ENCODE measurements around the gene DEFB126. TPM values are rescaled to one million over a fixed set of nuclear protein-coding genes. Genes with fewer than 3 reads are reported as not detected.

DEFB126 gene
- total and polyA plus RNA-seq, 4 donors = not detected

GRCh38 chr20:157154-157553, 14.8 kb downstream of the DEFB126 start, which contains the start of gene DEFB127:
DEFB127 (plus strand) TSS chr20:157454; CDS start chr20:157545, 91 bp downstream.
- Histone ChIP-seq H3K4me1 (ENCODE audit: control insufficient read depth in 5 of 5, insufficient read depth in 5 of 5, low read length in 5 of 5) (no peaks in the 10 kb centered on the region), H3K36me3 (ENCODE audit: control insufficient read depth in 4 of 4, insufficient read depth in 4 of 4, low read length in 4 of 4) (no peaks in the 10 kb centered on the region), H3K9me3 (ENCODE audit: control insufficient read depth in 4 of 4, insufficient read depth in 3 of 4, low read length in 3 of 4) (no peaks in the 10 kb centered on the region), H3K27me3 (ENCODE audit: control insufficient read depth in 3 of 3, insufficient read depth in 3 of 3, low read length in 2 of 3) (peaks cover 0 to 3% (median 0%) of the 10 kb centered on the region in 3 donors), H3K9ac (ENCODE audit: insufficient read depth in 1 of 2, low read length in 2 of 2) (no peak within 1 kb of the TSS), H3K4me3 (no peak within 1 kb of the TSS), H3K27ac (ENCODE audit: low read depth in 1 of 2, low read length in 1 of 2) (no peak within 1 kb of the TSS)
- DNase-seq (no peak), ATAC-seq (ENCODE audit: insufficient read depth, low FRiP score) (no peak)
- 89 to 94% methylated on average over 5 of the region's 5 CpGs for WGBS, 2 donors
- no peak for TF ChIP-seq CTCF (IDR thresholded peaks at IDR 0.05; ENCODE audit: control extremely low read depth, extremely low read depth)

- WGBS, 2 donors = 64 to 72% methylated on average over 3 of the region's 3 CpGs
- Histone ChIP-seq H3K9me3 (ENCODE audit: control insufficient read depth in 4 of 4, insufficient read depth in 3 of 4, low read length in 3 of 4) (no peaks in the 10 kb centered on the region), H3K4me1 (ENCODE audit: control insufficient read depth in 5 of 5, insufficient read depth in 5 of 5, low read length in 5 of 5) (no peaks in the 10 kb centered on the region), H3K27ac (ENCODE audit: low read depth in 1 of 2, low read length in 1 of 2) (no peak overlapping the region), H3K36me3 (ENCODE audit: control insufficient read depth in 4 of 4, insufficient read depth in 4 of 4, low read length in 4 of 4) (no peaks in the 10 kb centered on the region), H3K27me3 (ENCODE audit: control insufficient read depth in 3 of 3, insufficient read depth in 3 of 3, low read length in 2 of 3) (peaks cover 0 to 5% (median 0%) of the 10 kb centered on the region in 3 donors), H3K4me3 (no peak overlapping the region), H3K9ac (ENCODE audit: insufficient read depth in 1 of 2, low read length in 2 of 2) (no peak overlapping the region)
- no peak for ATAC-seq (ENCODE audit: insufficient read depth, low FRiP score)
- no peak for TF ChIP-seq CTCF (IDR thresholded peaks at IDR 0.05; ENCODE audit: control extremely low read depth, extremely low read depth)
- DNase-seq = no peak
These were observed 22.2 kb downstream of the DEFB126 start for GRCh38 chr20:164618-165017.

DNA sequence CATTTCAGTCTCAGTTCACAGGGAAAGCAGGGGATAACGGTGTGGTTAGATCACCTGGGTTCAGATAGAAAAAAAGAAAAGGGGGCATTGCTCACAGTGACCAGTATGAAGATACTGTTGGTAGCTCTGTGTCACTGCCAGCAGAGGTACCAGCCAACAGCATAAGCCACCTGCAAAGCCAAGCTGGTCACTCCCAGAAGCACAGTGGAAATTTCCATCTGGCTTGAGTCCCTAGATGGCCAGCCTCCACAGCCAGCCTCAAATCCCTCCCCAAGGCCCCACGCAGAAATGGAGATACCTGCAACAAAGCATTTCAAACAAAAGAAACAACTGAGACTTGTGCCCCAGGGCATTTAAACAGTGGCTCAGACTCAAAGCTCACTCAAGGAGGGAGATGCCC, 26.5 kb downstream of the DEFB126 start:
- Histone ChIP-seq H3K4me1 (ENCODE audit: control insufficient read depth in 5 of 5, insufficient read depth in 5 of 5, low read length in 5 of 5) (no peaks in the 10 kb centered on the region), H3K9ac (ENCODE audit: insufficient read depth in 1 of 2, low read length in 2 of 2) (no peak overlapping the region), H3K9me3 (ENCODE audit: control insufficient read depth in 4 of 4, insufficient read depth in 3 of 4, low read length in 3 of 4) (no peaks in the 10 kb centered on the region), H3K27ac (ENCODE audit: low read depth in 1 of 2, low read length in 1 of 2) (no peak overlapping the region), H3K4me3 (no peak overlapping the region), H3K27me3 (ENCODE audit: control insufficient read depth in 3 of 3, insufficient read depth in 3 of 3, low read length in 2 of 3) (peaks cover 0 to 5% (median 0%) of the 10 kb centered on the region in 3 donors), H3K36me3 (ENCODE audit: control insufficient read depth in 4 of 4, insufficient read depth in 4 of 4, low read length in 4 of 4) (no peaks in the 10 kb centered on the region)
- ATAC-seq (ENCODE audit: insufficient read depth, low FRiP score) (no peak), DNase-seq (no peak)
- 82 to 83% methylated on average over 2 of the region's 2 CpGs for WGBS, 2 donors
- no peak for TF ChIP-seq CTCF (IDR thresholded peaks at IDR 0.05; ENCODE audit: control extremely low read depth, extremely low read depth)

DNA sequence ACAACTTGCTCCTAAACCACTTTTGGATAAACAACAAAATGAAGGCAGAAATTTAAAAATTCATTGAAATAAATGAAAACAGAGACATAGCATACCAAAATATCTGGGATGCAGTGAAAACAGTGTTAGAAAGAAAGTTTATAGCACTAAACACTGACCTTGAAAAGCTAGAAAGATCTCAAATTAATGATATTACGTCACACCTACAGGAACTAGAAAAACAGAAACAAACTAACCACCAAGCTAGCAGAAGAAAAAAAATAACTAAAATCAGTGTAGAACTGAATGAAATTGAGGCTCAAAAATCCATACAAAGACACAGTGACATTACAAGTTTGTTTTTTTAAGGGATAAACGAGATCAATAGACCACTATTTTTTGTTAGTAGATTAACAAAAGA, 41.9 kb downstream of the DEFB126 start:
- 68 to 81% methylated on average over 2 of the region's 2 CpGs for WGBS, 2 donors
- no peak overlapping the region for H3K9ac ChIP-seq (ENCODE audit: insufficient read depth in 1 of 2, low read length in 2 of 2)
- no peak overlapping the region for H3K4me3 ChIP-seq
- ATAC-seq (ENCODE audit: insufficient read depth, low FRiP score) = no peak
- TF ChIP-seq CTCF (IDR thresholded peaks at IDR 0.05; ENCODE audit: control extremely low read depth, extremely low read depth) = no peak
- no peak overlapping the region for H3K27ac ChIP-seq (ENCODE audit: low read depth in 1 of 2, low read length in 1 of 2)
- H3K27me3 ChIP-seq (ENCODE audit: control insufficient read depth in 3 of 3, insufficient read depth in 3 of 3, low read length in 2 of 3) = peaks cover 0 to 6% (median 2%) of the 10 kb centered on the region in 3 donors
- no peaks in the 10 kb centered on the region for H3K36me3 ChIP-seq (ENCODE audit: control insufficient read depth in 4 of 4, insufficient read depth in 4 of 4, low read length in 4 of 4)
- H3K9me3 ChIP-seq (ENCODE audit: control insufficient read depth in 4 of 4, insufficient read depth in 3 of 4, low read length in 3 of 4) = no peaks in the 10 kb centered on the region
- DNase-seq = no peak
- H3K4me1 ChIP-seq (ENCODE audit: control insufficient read depth in 5 of 5, insufficient read depth in 5 of 5, low read length in 5 of 5) = no peaks in the 10 kb centered on the region
